Cerebellar cortex (tissue), 1 donor: ENCODE results near the gene OR8A1.
"Not testable (repeated sequence)": the region's sequence is repeated elsewhere in the genome, so short reads cannot be mapped to it uniquely, and the experiment has no call there.

Experiments used
- DNase-seq: peaks from one replicate; pipeline ENCODE4 v3.0.0-alpha.2; 2015; ENCODE audit warnings: low spot score

OR8A1 gene

GRCh38 chr11:124595302-124595701 lies 25.5 kb downstream of the OR8A1 start:
- DNase-seq, result no peak

GRCh38 chr11:124597626-124598025 lies 27.8 kb downstream of the OR8A1 start:
- DNase-seq, result no peak

- no peak for DNase-seq
These were observed 31.0 kb downstream of the OR8A1 start for GRCh38 chr11:124600621-124601320.

GRCh38 chr11:124602193-124602592 lies 32.4 kb downstream of the OR8A1 start:
- DNase-seq, result no peak

- DNase-seq, result not testable (repeated sequence)
These were observed 32.9 kb downstream of the OR8A1 start for GRCh38 chr11:124602723-124603122.

GRCh38 chr11:124605719-124606118 lies 35.9 kb downstream of the OR8A1 start:
- DNase-seq, result no peak

- DNase-seq, result no peak
These were observed 38.4 kb downstream of the OR8A1 start for GRCh38 chr11:124608147-124608546.

GRCh38 chr11:124610295-124610694 lies 40.5 kb downstream of the OR8A1 start:
- DNase-seq, result no peak

- DNase-seq, result no peak
These were observed 41.3 kb downstream of the OR8A1 start, which contains the start of gene PANX3 for GRCh38 chr11:124611064-124611463. Gene PANX3 (plus strand): TSS chr11:124611428. CDS start chr11:124611557, 129 bp downstream.

- DNase-seq, result no peak
These were observed 42.2 kb downstream of the OR8A1 start for GRCh38 chr11:124612045-124612444.

- DNase-seq, result no peak
These were observed 42.9 kb downstream of the OR8A1 start for GRCh38 chr11:124612567-124613246.

GRCh38 chr11:124618863-124619262 lies 49.1 kb downstream of the OR8A1 start:
- DNase-seq, result no peak
